ENCODE results near the gene SYNGR2. TPM values are rescaled to one million over a fixed set of nuclear protein-coding genes. Genes with fewer than 3 reads are reported as not detected.

Gene SYNGR2
- total RNA-seq, 1 donor from 2014 or later: 64.1 TPM

GRCh38 chr17:78143214-78144146 lies 24.9 kb upstream of the SYNGR2 start:
- H3K4me1 Mint-ChIP-seq (ENCODE audit: unreplicated experiment): peaks cover 15% of the 10 kb centered on the region
- no peaks in the 10 kb centered on the region for H3K9me3 Mint-ChIP-seq
- no peaks in the 10 kb centered on the region for H3K27me3 Mint-ChIP-seq
- no peak for TF ChIP-seq CTCF (conservative IDR thresholded peaks at IDR 0.05)
- DNase-seq (ENCODE audit: extremely low spot score, unreplicated experiment): no peak
- H3K36me3 Mint-ChIP-seq: no peaks in the 10 kb centered on the region
- H3K27ac Mint-ChIP-seq: no peak overlapping the region
- H3K4me3 Mint-ChIP-seq: no peak overlapping the region

DNA sequence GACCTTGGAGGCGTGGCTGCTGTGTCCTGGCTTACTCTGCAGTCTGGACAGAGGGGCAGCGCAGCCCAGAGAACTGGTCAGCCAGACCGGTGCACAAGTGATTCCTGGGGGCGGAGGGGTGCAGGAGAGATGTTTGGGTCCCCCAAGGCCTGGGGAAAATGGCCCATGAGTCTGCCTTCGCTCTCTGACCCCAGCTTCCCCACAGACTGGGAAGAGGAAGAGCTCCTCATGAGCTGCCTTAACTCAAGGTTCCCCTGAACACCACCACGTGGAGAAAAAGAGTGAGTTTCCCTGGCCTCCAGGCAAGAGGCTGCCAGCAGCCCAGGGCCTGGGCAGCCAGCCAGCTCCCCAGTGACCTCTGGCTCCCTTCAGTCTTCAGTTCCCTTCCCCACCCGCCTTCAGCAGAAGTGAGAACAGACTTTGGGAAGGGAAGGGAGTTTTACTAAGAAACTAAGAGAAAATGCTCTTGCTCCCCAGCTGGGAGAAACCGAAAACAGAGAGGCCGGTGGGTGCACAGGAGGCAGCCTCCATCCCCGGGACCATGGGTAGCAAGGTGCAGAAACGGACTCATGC lies 24.1 kb upstream of the SYNGR2 start:
- Mint-ChIP-seq H3K36me3 (no peaks in the 10 kb centered on the region), H3K27ac (peak overlapping the region; percentile 73), H3K4me1 (ENCODE audit: unreplicated experiment) (peaks cover 18% of the 10 kb centered on the region), H3K4me3 (peak overlapping the region; percentile 58), H3K9me3 (no peaks in the 10 kb centered on the region), H3K27me3 (no peaks in the 10 kb centered on the region)
- DNase-seq (ENCODE audit: extremely low spot score, unreplicated experiment): no peak
- TF ChIP-seq CTCF (conservative IDR thresholded peaks at IDR 0.05): no peak

- Mint-ChIP-seq H3K36me3 (no peaks in the 10 kb centered on the region), H3K27me3 (no peaks in the 10 kb centered on the region), H3K9me3 (no peaks in the 10 kb centered on the region), H3K4me1 (ENCODE audit: unreplicated experiment) (peaks cover 18% of the 10 kb centered on the region), H3K4me3 (no peak overlapping the region), H3K27ac (peak overlapping the region; percentile 73)
- DNase-seq (ENCODE audit: extremely low spot score, unreplicated experiment): no peak
- TF ChIP-seq CTCF (conservative IDR thresholded peaks at IDR 0.05): no peak
Observed at GRCh38 chr17:78144736-78145641, 23.4 kb upstream of the SYNGR2 start.

- Mint-ChIP-seq H3K27ac (no peak overlapping the region), H3K4me3 (no peak overlapping the region), H3K27me3 (no peaks in the 10 kb centered on the region), H3K4me1 (ENCODE audit: unreplicated experiment) (peaks cover 23% of the 10 kb centered on the region), H3K36me3 (no peaks in the 10 kb centered on the region), H3K9me3 (no peaks in the 10 kb centered on the region)
- DNase-seq (ENCODE audit: extremely low spot score, unreplicated experiment): no peak
- no peak for TF ChIP-seq CTCF (conservative IDR thresholded peaks at IDR 0.05)
Observed at GRCh38 chr17:78146471-78146869, 21.9 kb upstream of the SYNGR2 start.

DNA sequence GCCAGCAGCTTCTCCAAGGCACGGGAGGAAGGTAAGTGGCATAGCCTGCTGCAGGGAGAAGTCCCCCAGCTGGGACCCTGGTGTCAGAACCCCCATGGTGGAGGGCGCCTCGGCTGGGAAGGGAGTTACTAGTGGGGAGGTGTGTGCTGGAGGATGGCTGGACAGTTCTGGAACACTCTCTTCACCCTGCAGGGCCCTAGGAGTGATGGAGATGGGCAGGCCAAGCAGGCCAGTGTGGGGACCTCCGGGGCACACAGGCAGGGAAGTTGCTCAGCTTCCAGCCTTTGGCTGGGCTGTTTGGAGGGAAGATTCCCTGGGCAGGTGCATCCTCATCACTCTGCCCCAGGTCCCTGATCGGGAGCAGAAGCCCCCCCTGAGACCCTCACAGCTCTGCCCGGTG lies 21.5 kb upstream of the SYNGR2 start:
- no peak for DNase-seq (ENCODE audit: extremely low spot score, unreplicated experiment)
- no peak overlapping the region for H3K4me3 Mint-ChIP-seq
- no peaks in the 10 kb centered on the region for H3K9me3 Mint-ChIP-seq
- no peak overlapping the region for H3K27ac Mint-ChIP-seq
- H3K36me3 Mint-ChIP-seq: no peaks in the 10 kb centered on the region
- peaks cover 23% of the 10 kb centered on the region for H3K4me1 Mint-ChIP-seq (ENCODE audit: unreplicated experiment)
- no peak for TF ChIP-seq CTCF (conservative IDR thresholded peaks at IDR 0.05)
- H3K27me3 Mint-ChIP-seq: no peaks in the 10 kb centered on the region
